Frontal cortex (tissue), 4 donors: ENCODE measurements around the gene CUBN. TPM values are rescaled to one million over a fixed set of nuclear protein-coding genes. Genes with fewer than 3 reads are reported as not detected.

Experiments
- DNase-seq, 2 donors: peaks; one replicate each; pipeline ENCODE4 v3.0.0; 2012; ENCODE audit warnings: low spot score in 2 of 2
- FAIRE-seq: peaks from 2 replicates; lab custom pipeline; 2012; peaks lifted over from hg19 to GRCh38; lab: Jason Lieb, UNC
- total RNA-seq: library from RNA; depleted of rRNA; stranded (reverse); fragments of >200 nt; gene quantifications from one replicate; pipeline ENCODE4 v1.2.3, GENCODE V29; 2014
- donor health status: control.
- donor health status: control.
- donor health status: control.

CUBN gene
- total RNA-seq, 1 donor from 2014 or later, result 1.2 TPM

GRCh38 chr10:17076626-17077345 is 52.8 kb downstream of the CUBN start:
- no peak for DNase-seq
- no peak for FAIRE-seq

DNA sequence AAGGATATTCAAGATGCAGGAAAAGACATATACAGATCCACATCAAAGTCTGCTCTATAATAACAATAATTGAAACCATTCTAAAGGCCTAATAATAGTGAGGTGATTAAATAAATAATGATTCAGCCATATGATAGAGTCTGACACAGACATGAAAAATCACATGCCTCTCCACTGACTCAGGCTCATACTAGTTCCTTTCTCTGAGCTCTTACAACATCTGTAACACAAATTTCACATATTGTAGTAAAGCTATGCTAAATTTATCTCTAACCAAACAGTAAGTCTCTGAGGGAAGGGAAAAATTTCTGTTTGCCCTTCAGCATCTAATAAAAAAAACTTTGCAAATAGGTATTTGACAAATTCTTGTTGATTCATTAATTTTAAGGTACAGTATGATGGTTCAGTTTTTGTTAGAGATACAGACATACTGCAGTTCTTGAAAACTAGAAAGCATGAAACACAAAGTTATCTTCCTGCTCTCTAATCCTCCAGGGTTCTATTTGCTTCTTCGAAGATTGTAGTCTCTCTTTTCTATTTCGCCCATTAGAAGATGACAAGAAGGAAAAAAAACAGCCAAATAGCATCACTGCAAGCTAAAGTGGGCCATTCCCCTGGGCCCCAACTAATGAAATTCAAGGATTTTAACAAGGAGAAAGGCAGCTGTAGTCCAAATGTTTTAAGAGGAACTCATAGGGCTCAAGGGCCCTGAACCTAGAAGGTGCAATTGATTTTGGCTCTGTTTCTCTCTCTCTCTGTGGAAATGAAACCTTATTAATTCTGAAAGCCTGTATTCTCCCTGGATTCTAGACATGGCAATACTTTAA is 53.9 kb downstream of the CUBN start:
- FAIRE-seq, result no peak
- no peak for DNase-seq

- FAIRE-seq (no peak), DNase-seq (no peak)
These were observed 55.1 kb downstream of the CUBN start for GRCh38 chr10:17074541-17074847.

DNA sequence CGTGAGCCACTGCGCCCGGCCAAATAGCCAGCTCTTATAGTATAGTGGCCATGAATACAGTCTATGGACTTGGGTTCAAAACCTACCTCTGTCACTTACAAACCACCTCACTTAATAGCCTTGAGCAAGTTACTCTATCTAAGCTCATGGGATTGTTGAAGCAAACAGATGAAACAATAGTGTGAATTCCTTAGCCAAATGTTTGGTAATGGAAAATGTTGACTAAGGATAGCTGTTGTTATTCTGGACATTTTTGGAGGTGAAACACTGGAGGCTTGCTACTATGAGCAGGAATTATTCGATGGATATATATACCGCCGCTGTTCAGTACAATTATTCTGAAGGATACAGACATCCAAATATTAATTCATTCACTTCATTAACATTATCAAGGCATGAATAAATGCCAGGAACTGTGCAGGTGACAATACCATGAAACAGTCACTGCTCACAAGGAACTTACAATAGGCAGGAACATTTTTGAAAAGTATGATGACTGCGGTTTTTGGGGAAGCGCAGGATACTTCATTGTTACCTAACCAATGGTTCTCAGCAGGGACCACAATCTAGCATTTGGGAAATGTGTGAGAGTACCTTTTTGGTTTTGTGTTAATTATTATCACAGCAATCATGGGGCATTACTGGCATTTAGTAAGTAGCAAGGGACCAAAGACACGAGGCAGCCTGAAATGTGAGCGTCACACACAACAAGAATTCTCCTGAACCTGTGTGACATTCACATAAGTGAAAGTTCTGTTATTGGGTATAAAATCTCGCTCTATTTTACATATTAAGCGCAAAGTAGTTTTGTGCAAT is 55.7 kb downstream of the CUBN start:
- FAIRE-seq, result no peak
- no peak for DNase-seq

GRCh38 chr10:17068953-17069352 is 60.7 kb downstream of the CUBN start:
- no peak for FAIRE-seq
- no peak for DNase-seq

- no peak for FAIRE-seq
- DNase-seq, result no peak
These were observed 62.0 kb downstream of the CUBN start for GRCh38 chr10:17067376-17068264.

- DNase-seq (no peak), FAIRE-seq (no peak)
These were observed 62.8 kb downstream of the CUBN start for GRCh38 chr10:17066807-17067206.

DNA sequence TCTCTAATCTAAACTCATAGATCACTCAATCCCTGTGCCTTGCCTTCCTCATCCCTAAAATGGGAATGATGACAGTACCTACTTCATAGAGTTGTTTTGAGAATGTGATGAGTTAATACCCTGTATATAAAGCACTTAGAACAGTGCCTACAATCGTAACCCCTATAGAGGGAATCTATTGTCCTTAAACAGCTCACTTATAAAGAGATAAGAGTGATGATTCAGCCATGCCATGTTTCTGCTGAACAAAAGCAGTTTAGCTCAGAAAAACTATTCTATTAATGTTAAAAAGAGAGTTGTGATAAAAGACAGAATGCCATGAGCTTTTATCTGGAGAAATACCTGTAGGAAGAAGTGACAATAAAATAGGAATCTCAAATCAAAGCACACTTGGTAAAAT is 63.6 kb downstream of the CUBN start:
- FAIRE-seq, result no peak
- no peak for DNase-seq

- DNase-seq, result no peak
These were observed 64.3 kb downstream of the CUBN start for GRCh38 chr10:17065273-17065672.

GRCh38 chr10:17064435-17064834 is 65.2 kb downstream of the CUBN start:
- no peak for FAIRE-seq
- DNase-seq, result no peak

More at GRCh38 chr10:17065273-17065672, 64.3 kb downstream of the CUBN start:
- no peak for FAIRE-seq

DNA sequence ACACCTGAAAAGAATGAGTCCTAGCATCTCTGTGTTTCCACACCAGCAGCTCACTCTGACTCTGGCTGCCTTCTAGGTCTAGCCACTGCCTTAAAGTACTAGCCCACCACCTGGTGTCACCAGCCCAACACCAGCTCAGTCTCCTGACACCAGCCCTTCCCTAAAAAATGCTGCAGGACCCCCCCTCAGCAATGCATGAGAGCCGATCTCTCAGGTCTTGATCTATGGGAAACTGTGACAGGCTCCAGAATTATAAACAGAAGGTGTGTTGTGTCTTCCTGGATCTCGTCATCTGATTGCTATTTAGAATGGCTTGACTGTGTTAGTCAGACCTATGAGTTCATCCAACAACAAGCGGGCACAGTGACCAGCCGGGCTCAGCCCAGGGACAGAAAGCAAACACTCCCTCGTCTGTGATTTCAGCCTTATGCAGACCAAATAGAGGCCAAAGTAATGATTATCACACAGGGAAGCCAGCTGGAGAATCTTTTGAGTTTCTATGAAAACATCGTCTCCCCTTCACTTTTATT is 66.6 kb downstream of the CUBN start:
- DNase-seq, result no peak
- FAIRE-seq, result no peak

- FAIRE-seq (no peak), DNase-seq (no peak)
These were observed 67.1 kb downstream of the CUBN start for GRCh38 chr10:17062493-17062892.

GRCh38 chr10:17062009-17062408 is 67.6 kb downstream of the CUBN start:
- DNase-seq (no peak), FAIRE-seq (no peak)

DNA sequence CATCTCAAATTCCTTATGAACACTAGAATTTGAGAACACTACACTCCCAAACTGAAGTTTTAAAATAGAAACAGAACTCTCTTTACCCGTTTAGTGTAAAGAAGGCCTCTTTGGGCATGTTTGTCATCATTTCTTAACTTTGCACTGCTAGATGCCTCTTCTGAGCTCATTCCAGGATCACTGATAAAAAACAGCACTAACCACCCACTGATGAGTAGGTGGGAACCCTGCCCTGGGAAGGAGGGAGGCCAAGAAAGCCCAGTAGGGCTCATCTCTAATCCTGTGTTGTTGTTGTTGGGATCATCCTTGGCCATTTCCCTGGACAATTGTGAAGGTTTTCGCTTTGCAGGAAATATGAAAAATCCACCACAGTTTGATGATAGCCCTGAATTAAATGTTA is 68.2 kb downstream of the CUBN start:
- DNase-seq, result no peak
- no peak for FAIRE-seq

DNA sequence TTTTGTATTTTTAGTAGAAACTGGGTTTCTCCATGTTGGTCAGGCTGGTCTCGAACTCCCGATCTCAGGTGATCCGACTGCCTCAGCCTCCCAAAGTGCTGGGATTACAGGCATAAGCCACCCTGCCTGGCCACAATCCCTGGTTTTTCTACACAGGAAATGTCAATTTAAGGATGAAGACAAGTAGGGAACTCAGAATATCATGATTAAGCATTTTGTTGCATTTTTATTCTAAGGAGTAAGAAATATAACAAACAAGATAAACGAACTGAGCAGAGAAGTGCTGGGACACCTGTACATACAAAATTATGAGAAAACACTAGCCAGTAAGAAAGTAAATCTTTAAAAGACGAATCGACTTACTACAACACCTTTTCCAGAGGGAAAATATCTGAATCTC is 69.3 kb downstream of the CUBN start:
- FAIRE-seq, result no peak

DNA sequence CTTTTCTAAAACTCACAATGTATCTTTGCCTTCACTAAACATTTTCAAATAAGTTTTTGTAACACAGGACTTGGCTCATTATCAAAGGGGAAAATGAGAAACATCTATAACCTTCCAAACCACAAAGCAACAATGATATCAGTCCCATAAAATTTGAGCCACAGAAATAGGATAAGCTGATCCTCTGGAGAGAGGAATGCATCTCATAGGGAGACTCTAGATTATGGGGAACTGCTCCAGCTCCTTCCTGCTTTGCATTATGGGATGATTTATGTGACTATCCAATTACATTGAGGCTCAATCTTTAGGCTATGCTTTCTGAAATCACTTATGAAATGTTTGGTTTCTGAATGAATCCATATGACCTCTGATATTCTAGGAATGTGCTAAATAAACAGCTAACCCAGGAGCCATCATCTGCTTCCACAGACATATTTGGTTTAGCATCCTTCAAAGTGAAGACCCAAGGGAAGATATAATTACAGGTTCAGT is 70.4 kb downstream of the CUBN start:
- no peak for FAIRE-seq
- no peak for DNase-seq

More for the DNA sequence above, 69.3 kb downstream of the CUBN start:
- DNase-seq, result no peak

GRCh38 chr10:17058093-17058492 is 71.5 kb downstream of the CUBN start:
- DNase-seq, result no peak
- FAIRE-seq, result no peak

DNA sequence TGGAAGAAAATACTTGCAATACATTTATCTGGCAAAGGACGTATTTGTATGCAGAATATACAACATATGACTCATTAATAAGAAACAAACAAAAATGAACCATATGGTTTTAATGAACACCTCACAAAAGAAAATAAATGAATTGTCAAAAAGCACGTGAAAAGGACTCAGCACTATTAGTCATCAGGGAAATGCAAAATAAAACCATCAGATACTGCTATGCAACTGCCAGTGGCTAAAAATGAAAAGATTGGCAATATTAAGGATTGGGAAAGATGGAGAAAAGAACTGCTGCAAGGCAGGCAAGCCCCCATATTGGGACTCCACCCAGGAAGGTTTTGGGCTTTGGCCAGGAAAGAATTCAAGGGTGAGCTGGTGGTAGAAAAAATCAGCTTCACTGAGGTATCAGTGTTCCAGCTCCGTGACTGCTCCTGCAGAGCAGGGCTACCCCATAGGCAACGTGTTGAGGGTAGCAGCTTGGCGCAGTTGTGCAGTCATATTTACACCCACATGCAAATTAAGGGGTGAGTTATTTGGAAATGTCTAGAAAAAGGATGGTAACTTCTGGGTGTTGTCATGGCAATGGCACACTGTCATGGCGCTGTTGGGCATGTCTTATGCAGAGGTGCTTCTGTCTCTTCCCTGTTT is 72.7 kb downstream of the CUBN start:
- FAIRE-seq (no peak), DNase-seq (no peak)

GRCh38 chr10:17053513-17053912 is 76.1 kb downstream of the CUBN start:
- FAIRE-seq, result no peak
- no peak for DNase-seq
